Activated B cell treated with CpG ODN at 0.5 μM for 24 hours (primary cell): ENCODE data around the gene HUWE1. TPM values are rescaled to one million over a fixed set of nuclear protein-coding genes. Genes with fewer than 3 reads are reported as not detected.
A peak's percentile ranks its signal among the peaks of the same experiment; 100 is the strongest.

ENCODE experiments used
- ATAC-seq: fragments of 200-7000 bp; cut with Tn5 transposase; one replicate; pipeline ENCODE4 v1.10.0; 2021; ENCODE audit warnings: low read depth, mild to moderate bottlenecking, moderate library complexity
- CTCF ChIA-PET: fragments of 350-600 bp; sonication (Branson Sonifier 250); formaldehyde crosslinking; loops from one replicate; lab custom pipeline; 2021; ENCODE audit warnings: antibody characterized with exemption; lab: Charles Lee
- POLR2A ChIA-PET: fragments of 350-600 bp; sonication (Branson Sonifier 250); formaldehyde crosslinking; loops from one replicate; lab custom pipeline; 2021; ENCODE audit warnings: antibody characterized with exemption; lab: Charles Lee
- DNase-seq: peaks from one replicate; pipeline ENCODE4 v3.0.0; 2022
- H3K27ac Mint-ChIP-seq: one replicate; pipeline ENCODE4 v1.8.0; 2020; ENCODE audit warnings: mixed read lengths
- H3K27me3 Mint-ChIP-seq: one replicate; pipeline ENCODE4 v1.8.0; 2021; ENCODE audit warnings: mixed read lengths
- H3K36me3 Mint-ChIP-seq: one replicate; pipeline ENCODE4 v1.8.0; 2021; ENCODE audit warnings: low read depth, mixed read lengths
- H3K4me1 Mint-ChIP-seq: one replicate; pipeline ENCODE4 v1.8.0; 2021; ENCODE audit warnings: mixed read lengths
- H3K4me3 Mint-ChIP-seq: one replicate; pipeline ENCODE4 v1.8.0; 2020; ENCODE audit warnings: mild to moderate bottlenecking, mixed read lengths
- H3K9me3 Mint-ChIP-seq: one replicate; pipeline ENCODE4 v1.8.0; 2020; ENCODE audit warnings: mixed read lengths
- CTCF ChIP-seq: fragments of 200-600 bp; IDR thresholded peaks from one replicate; pipeline ENCODE4 v1.8.0; 2022; ENCODE audit warnings: antibody characterized with exemption, mild to moderate bottlenecking
- intact Hi-C: fragments of 100-400 bp; cut with micrococcal nuclease; formaldehyde crosslinking; loops from one replicate; pipeline ENCODE4 v1.15.1; 2024
- total RNA-seq: library from RNA; stranded (reverse); gene quantifications from 2 replicates; pipeline ENCODE4 v1.2.3, GENCODE V29; 2022

The HUWE1 gene
- total RNA-seq, 1 donor from 2014 or later = 257 TPM

GRCh38 chrX:53594354-53594753, 92.2 kb downstream of the HUWE1 start:
- CTCF ChIA-PET = no interaction called here
- TF ChIP-seq CTCF = no peak
- intact Hi-C loops = no loop called here
- H3K9me3 Mint-ChIP-seq = no peaks in the 10 kb centered on the region
- peak overlapping the region; percentile 24 for H3K27ac Mint-ChIP-seq
- H3K4me3 Mint-ChIP-seq = no peak overlapping the region
- DNase-seq (no peak), ATAC-seq (no peak)
- peaks cover 13% of the 10 kb centered on the region for H3K4me1 Mint-ChIP-seq
- H3K27me3 Mint-ChIP-seq = no peaks in the 10 kb centered on the region
- H3K36me3 Mint-ChIP-seq = peaks cover 75% of the 10 kb centered on the region
- POLR2A ChIA-PET = no interaction called here

- H3K27me3 Mint-ChIP-seq = no peaks in the 10 kb centered on the region
- ATAC-seq = no peak
- POLR2A ChIA-PET = no interaction called here
- H3K4me1 Mint-ChIP-seq = no peaks in the 10 kb centered on the region
- H3K27ac Mint-ChIP-seq = no peak overlapping the region
- no peak for TF ChIP-seq CTCF
- H3K4me3 Mint-ChIP-seq = no peak overlapping the region
- intact Hi-C loops = loop anchor here (5.0 kb wide), 1 partner anchor 34 kb away; no protein-coding TSS in a partner anchor
- H3K9me3 Mint-ChIP-seq = no peaks in the 10 kb centered on the region
- DNase-seq = no peak
- CTCF ChIA-PET = no interaction called here
- H3K36me3 Mint-ChIP-seq = peaks cover 86% of the 10 kb centered on the region
Observed at GRCh38 chrX:53587795-53588420, 98.6 kb downstream of the HUWE1 start.

GRCh38 chrX:53584891-53585290, 101.6 kb downstream of the HUWE1 start:
- no peaks in the 10 kb centered on the region for H3K4me1 Mint-ChIP-seq
- H3K4me3 Mint-ChIP-seq = no peak overlapping the region
- H3K27me3 Mint-ChIP-seq = no peaks in the 10 kb centered on the region
- no peak overlapping the region for H3K27ac Mint-ChIP-seq
- CTCF ChIA-PET = no interaction called here
- peaks cover 85% of the 10 kb centered on the region for H3K36me3 Mint-ChIP-seq
- H3K9me3 Mint-ChIP-seq = no peaks in the 10 kb centered on the region
- POLR2A ChIA-PET = no interaction called here
- TF ChIP-seq CTCF = no peak
- DNase-seq = no peak
- no peak for ATAC-seq
- intact Hi-C loops = loop anchor here (5.0 kb wide), 1 partner anchor 37 kb away; no protein-coding TSS in a partner anchor

- ATAC-seq = no peak
- no peak for DNase-seq
- no peaks in the 10 kb centered on the region for H3K4me1 Mint-ChIP-seq
- intact Hi-C loops = no loop called here
- H3K4me3 Mint-ChIP-seq = no peak overlapping the region
- no peaks in the 10 kb centered on the region for H3K27me3 Mint-ChIP-seq
- H3K9me3 Mint-ChIP-seq = no peaks in the 10 kb centered on the region
- CTCF ChIA-PET = no interaction called here
- H3K36me3 Mint-ChIP-seq = peaks cover 72% of the 10 kb centered on the region
- no peak overlapping the region for H3K27ac Mint-ChIP-seq
- POLR2A ChIA-PET = no interaction called here
- TF ChIP-seq CTCF = no peak
Observed at GRCh38 chrX:53583571-53583970, 102.9 kb downstream of the HUWE1 start.

- POLR2A ChIA-PET = no interaction called here
- Mint-ChIP-seq H3K27ac (no peak overlapping the region), H3K4me3 (no peak overlapping the region), H3K9me3 (no peaks in the 10 kb centered on the region), H3K27me3 (no peaks in the 10 kb centered on the region), H3K36me3 (peaks cover 63% of the 10 kb centered on the region), H3K4me1 (no peaks in the 10 kb centered on the region)
- no peak for TF ChIP-seq CTCF
- no peak for DNase-seq
- ATAC-seq = no peak
- intact Hi-C loops = no loop called here
- CTCF ChIA-PET = interaction anchor here (0.6 kb wide), 1 partner anchor 1321 kb away, joined by 4 read pairs; no protein-coding TSS in a partner anchor
Observed at GRCh38 chrX:53580742-53581504, 105.6 kb downstream of the HUWE1 start.
